NCI-H1436 treated with DMSO at 0.1 percent for 48 hours (cell line): ENCODE results near the gene RSPH6A.
"Not testable (repeated sequence)": the region's sequence is repeated elsewhere in the genome, so short reads cannot be mapped to it uniquely, and the experiment has no call there.

Experiments used
- DNase-seq: peaks from one replicate; lab custom pipeline; 2025; lab: John Stamatoyannopoulos, UW

The RSPH6A gene

GRCh38 chr19:45765702-45766295 lies 49.3 kb downstream of the RSPH6A start:
- no peak for DNase-seq

GRCh38 chr19:45764945-45765701 lies 50.0 kb downstream of the RSPH6A start:
- DNase-seq, result no peak

GRCh38 chr19:45764475-45764874 lies 50.6 kb downstream of the RSPH6A start:
- DNase-seq, result no peak

GRCh38 chr19:45763691-45764294 lies 51.3 kb downstream of the RSPH6A start:
- no peak for DNase-seq

GRCh38 chr19:45762870-45763631 lies 52.1 kb downstream of the RSPH6A start:
- no peak for DNase-seq

- no peak for DNase-seq
Measured at GRCh38 chr19:45761714-45762113, 53.4 kb downstream of the RSPH6A start.

GRCh38 chr19:45758921-45759320 lies 56.2 kb downstream of the RSPH6A start:
- DNase-seq, result no peak

- DNase-seq, result no peak
Measured at GRCh38 chr19:45757695-45758094, 57.4 kb downstream of the RSPH6A start.

- no peak for DNase-seq
Measured at GRCh38 chr19:45754323-45754722, 60.8 kb downstream of the RSPH6A start.

- no peak for DNase-seq
Measured at GRCh38 chr19:45753548-45753947, 61.6 kb downstream of the RSPH6A start.

GRCh38 chr19:45752639-45753038 lies 62.5 kb downstream of the RSPH6A start:
- DNase-seq, result no peak

GRCh38 chr19:45751483-45751882 lies 63.6 kb downstream of the RSPH6A start:
- not testable (repeated sequence) for DNase-seq

- DNase-seq, result no peak
Measured at GRCh38 chr19:45747513-45747912, 67.6 kb downstream of the RSPH6A start.

- DNase-seq, result no peak
Measured at GRCh38 chr19:45746866-45747265, 68.2 kb downstream of the RSPH6A start.
